DOHH2 (cell line): ENCODE measurements around the gene ARHGAP44.

Experiments
- H3F3A ChIP-seq: fragments of 200-600 bp; sonication (generic), shearing (Covaris generic); 2 replicates; pipeline ENCODE4 v1.6.0; 2016; ENCODE audit warnings: antibody characterized with exemption, mild to moderate bottlenecking; ENCODE audit not compliant: control insufficient read depth, insufficient read depth
- H3K27ac ChIP-seq: fragments of 200-600 bp; sonication (generic); 2 replicates; pipeline ENCODE4 v1.5.1; 2014; ENCODE audit warnings: low read depth, mild to moderate bottlenecking, low read length, moderate library complexity
- H3K27me3 ChIP-seq: fragments of 200-600 bp; sonication (generic); 2 replicates; pipeline ENCODE4 v1.6.1; 2014; ENCODE audit warnings: mild to moderate bottlenecking, low read length, mixed read lengths; ENCODE audit not compliant: control insufficient read depth
- H3K36me3 ChIP-seq: fragments of 200-600 bp; sonication (generic); 2 replicates; pipeline ENCODE4 v1.6.1; 2014; ENCODE audit warnings: mild to moderate bottlenecking, low read length, moderate library complexity, mixed read lengths; ENCODE audit not compliant: control insufficient read depth
- H3K4me1 ChIP-seq: fragments of 200-600 bp; sonication (generic); 2 replicates; pipeline ENCODE4 v1.6.1; 2014; ENCODE audit warnings: mild to moderate bottlenecking, low read length, mixed read lengths; ENCODE audit not compliant: control insufficient read depth
- H3K4me2 ChIP-seq: fragments of 200-600 bp; sonication (generic); 2 replicates; pipeline ENCODE4 v1.6.0; 2014; ENCODE audit warnings: mild to moderate bottlenecking, low read length, moderate library complexity
- H3K4me3 ChIP-seq: fragments of 200-600 bp; sonication (generic); 2 replicates; pipeline ENCODE4 v1.5.1; 2014; ENCODE audit warnings: mild to moderate bottlenecking, low read length, mixed read lengths
- H3K79me2 ChIP-seq: fragments of 200-600 bp; sonication (generic); 2 replicates; pipeline ENCODE4 v1.6.1; 2014; ENCODE audit warnings: mild to moderate bottlenecking, low read length, mixed read lengths; ENCODE audit not compliant: control insufficient read depth
- H3K9me2 ChIP-seq: fragments of 200-600 bp; sonication (generic); replicated peaks from 2 replicates; pipeline ENCODE4 v1.6.1; 2014; ENCODE audit warnings: mild to moderate bottlenecking, low read length, mixed read lengths; ENCODE audit not compliant: control insufficient read depth
- H3K9me3 ChIP-seq: fragments of 200-600 bp; sonication (generic); 2 replicates; pipeline ENCODE4 v1.6.1; 2014; ENCODE audit warnings: antibody characterized with exemption, low read length, mixed read lengths; ENCODE audit not compliant: control insufficient read depth, insufficient read depth
- H4K20me1 ChIP-seq: fragments of 200-600 bp; sonication (generic); 2 replicates; pipeline ENCODE4 v1.6.0; 2014; ENCODE audit warnings: low read depth, mild to moderate bottlenecking, antibody characterized with exemption, low read length, moderate library complexity; ENCODE audit not compliant: control insufficient read depth, insufficient read depth
- CTCF ChIP-seq: fragments of 200-600 bp; sonication (generic); IDR thresholded peaks from one replicate; pipeline ENCODE4 v1.5.1; 2014; ENCODE audit warnings: antibody characterized with exemption, mild to moderate bottlenecking, low read depth, low read length; ENCODE audit not compliant: poor library complexity, severe bottlenecking
- EZH2phosphoT487 ChIP-seq: fragments of 200-600 bp; sonication (generic); IDR thresholded peaks from 2 replicates; pipeline ENCODE4 v1.6.1; 2017; ENCODE audit warnings: borderline replicate concordance, mild to moderate bottlenecking, antibody characterized with exemption, low read length, moderate library complexity, mixed read lengths

Gene ARHGAP44

DNA sequence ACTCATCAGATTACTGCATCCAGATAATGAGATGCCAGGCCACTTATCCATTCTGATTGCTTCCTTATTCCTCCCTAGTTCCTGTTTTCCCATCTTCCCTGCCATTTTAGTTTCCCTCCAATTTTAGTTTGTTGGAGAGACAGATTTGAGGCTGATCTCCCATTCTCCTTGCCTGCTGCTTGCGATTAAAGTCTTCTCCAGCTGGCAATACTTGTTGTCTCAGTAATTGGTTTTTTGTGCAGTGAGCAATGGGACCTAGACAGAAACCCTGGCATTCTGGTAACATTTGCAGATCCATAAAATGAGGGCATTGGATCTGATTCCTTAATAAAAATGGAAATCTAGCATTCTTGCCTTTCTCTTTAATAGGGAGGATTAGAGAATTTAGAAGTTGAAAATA, 246.1 kb downstream of the ARHGAP44 start:
- Histone ChIP-seq H3K9me2 (no peaks in the 10 kb centered on the region), H3K36me3 (no peaks in the 10 kb centered on the region), H3K9me3 (no peaks in the 10 kb centered on the region), H3K4me2 (no peak overlapping the region), H3K4me3 (no peak overlapping the region), H3K27ac (no peak overlapping the region), H3K4me1 (no peaks in the 10 kb centered on the region), H3K27me3 (peaks cover 3% of the 10 kb centered on the region), H4K20me1 (no peaks in the 10 kb centered on the region), H3F3A (no peaks in the 10 kb centered on the region), H3K79me2 (no peaks in the 10 kb centered on the region)
- TF ChIP-seq CTCF (no peak), EZH2phosphoT487 (no peak)

DNA sequence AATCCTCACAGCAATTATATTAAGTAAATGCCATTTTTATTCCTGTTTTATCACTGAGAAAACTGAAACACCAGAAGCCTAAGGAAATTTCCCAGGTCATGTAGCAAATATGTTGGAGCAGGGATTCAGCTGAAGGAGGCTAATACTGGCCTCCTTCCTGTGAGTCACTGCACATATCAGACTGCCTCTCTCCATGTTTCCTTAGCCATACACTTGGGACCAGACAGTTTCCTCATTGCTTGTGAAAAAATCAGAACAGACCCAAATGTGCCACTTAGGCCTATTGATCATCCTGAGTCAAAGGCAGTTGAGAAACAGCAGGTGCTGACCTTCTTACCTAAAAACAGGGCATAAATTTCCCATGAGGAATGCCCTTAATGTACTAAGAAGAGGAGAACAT, 247.5 kb downstream of the ARHGAP44 start:
- H3K4me2 ChIP-seq = no peak overlapping the region
- no peaks in the 10 kb centered on the region for H3K4me1 ChIP-seq
- H4K20me1 ChIP-seq = no peaks in the 10 kb centered on the region

GRCh38 chr17:13038931-13039665, 249.8 kb downstream of the ARHGAP44 start:
- Histone ChIP-seq H3K9me2 (no peaks in the 10 kb centered on the region), H3K27ac (no peak overlapping the region), H3K4me1 (no peaks in the 10 kb centered on the region), H3K9me3 (no peaks in the 10 kb centered on the region), H4K20me1 (no peaks in the 10 kb centered on the region), H3K79me2 (no peaks in the 10 kb centered on the region), H3F3A (no peaks in the 10 kb centered on the region), H3K4me3 (no peak overlapping the region), H3K36me3 (no peaks in the 10 kb centered on the region), H3K27me3 (peaks cover 3% of the 10 kb centered on the region), H3K4me2 (no peak overlapping the region)
- no peak for TF ChIP-seq CTCF
- no peak for TF ChIP-seq EZH2phosphoT487

More for the DNA sequence above, 247.5 kb downstream of the ARHGAP44 start:
- Histone ChIP-seq H3K27ac (no peak overlapping the region), H3K9me2 (no peaks in the 10 kb centered on the region), H3K4me3 (no peak overlapping the region), H3K36me3 (no peaks in the 10 kb centered on the region), H3K27me3 (peaks cover 3% of the 10 kb centered on the region), H3F3A (no peaks in the 10 kb centered on the region), H3K79me2 (no peaks in the 10 kb centered on the region), H3K9me3 (no peaks in the 10 kb centered on the region)
- TF ChIP-seq EZH2phosphoT487 (no peak), CTCF (no peak)
